Measurements from ENCODE around the gene C3.
"Not testable (repeated sequence)": the region's sequence is repeated elsewhere in the genome, so short reads cannot be mapped to it uniquely, and the experiment has no call there.

The C3 gene

GRCh38 chr19:6677883-6678689 is 42.4 kb downstream of the C3 start:
- 0 out of 2 replicates have a peak, but pooled peaks cover 3% of the 10 kb centered on the region for H3K36me3 ChIP-seq (ENCODE audit: control insufficient read depth, insufficient read depth, low read length)
- no peaks in the 10 kb centered on the region for H3K9me3 ChIP-seq (ENCODE audit: control insufficient read depth, insufficient read depth, low read length)
- H3K4me3 ChIP-seq (ENCODE audit: low read length), result peak overlapping the region; percentile 14; the same call in 1 of the 2 replicates
- H3K4me1 ChIP-seq (ENCODE audit: control insufficient read depth, insufficient read depth, low read length), result peaks cover 6% of the 10 kb centered on the region
- WGBS (ENCODE audit: insufficient coverage, insufficient read length), result no CpG with 5 or more reads among the region's 31 CpGs
- no peak for DNase-seq (ENCODE audit: low read depth, low spot score)
- no peaks in the 10 kb centered on the region for H3K27me3 ChIP-seq (ENCODE audit: control insufficient read depth, insufficient read depth, low read length)
- H3K27ac ChIP-seq (ENCODE audit: low read length), result no peak overlapping the region

GRCh38 chr19:6677495-6677882 is 43.0 kb downstream of the C3 start:
- no peak for DNase-seq (ENCODE audit: low read depth, low spot score)
- H3K9me3 ChIP-seq (ENCODE audit: control insufficient read depth, insufficient read depth, low read length), result no peaks in the 10 kb centered on the region
- H3K4me3 ChIP-seq (ENCODE audit: low read length), result no peak overlapping the region
- no peak overlapping the region for H3K27ac ChIP-seq (ENCODE audit: low read length)
- no peaks in the 10 kb centered on the region for H3K27me3 ChIP-seq (ENCODE audit: control insufficient read depth, insufficient read depth, low read length)
- peaks cover 6% of the 10 kb centered on the region for H3K4me1 ChIP-seq (ENCODE audit: control insufficient read depth, insufficient read depth, low read length)
- 100% methylated on average over 1 of the region's 10 CpGs for WGBS (ENCODE audit: insufficient coverage, insufficient read length)
- H3K36me3 ChIP-seq (ENCODE audit: control insufficient read depth, insufficient read depth, low read length), result 0 out of 2 replicates have a peak, but pooled peaks cover 3% of the 10 kb centered on the region

GRCh38 chr19:6676288-6676687 is 44.2 kb downstream of the C3 start:
- WGBS (ENCODE audit: insufficient coverage, insufficient read length), result no CpG with 5 or more reads among the region's 8 CpGs

GRCh38 chr19:6674868-6675305 is 45.6 kb downstream of the C3 start:
- H3K27ac ChIP-seq (ENCODE audit: low read length), result no peak overlapping the region

More at GRCh38 chr19:6676288-6676687, 44.2 kb downstream of the C3 start:
- H3K4me3 ChIP-seq (ENCODE audit: low read length), result no peak overlapping the region
- peaks cover 6% of the 10 kb centered on the region for H3K4me1 ChIP-seq (ENCODE audit: control insufficient read depth, insufficient read depth, low read length)
- no peaks in the 10 kb centered on the region for H3K9me3 ChIP-seq (ENCODE audit: control insufficient read depth, insufficient read depth, low read length)
- DNase-seq (ENCODE audit: low read depth, low spot score), result no peak
- no peak overlapping the region for H3K27ac ChIP-seq (ENCODE audit: low read length)
- 0 out of 2 replicates have a peak, but pooled peaks cover 3% of the 10 kb centered on the region for H3K36me3 ChIP-seq (ENCODE audit: control insufficient read depth, insufficient read depth, low read length)
- H3K27me3 ChIP-seq (ENCODE audit: control insufficient read depth, insufficient read depth, low read length), result no peaks in the 10 kb centered on the region

GRCh38 chr19:6674408-6674807 is 46.0 kb downstream of the C3 start:
- H3K4me3 ChIP-seq (ENCODE audit: low read length); H3K4me1 ChIP-seq (ENCODE audit: control insufficient read depth, insufficient read depth, low read length); H3K27me3 ChIP-seq (ENCODE audit: control insufficient read depth, insufficient read depth, low read length); H3K36me3 ChIP-seq (ENCODE audit: control insufficient read depth, insufficient read depth, low read length); H3K27ac ChIP-seq (ENCODE audit: low read length); H3K9me3 ChIP-seq (ENCODE audit: control insufficient read depth, insufficient read depth, low read length); DNase-seq (ENCODE audit: low read depth, low spot score): not testable (repeated sequence)
- no CpG with 5 or more reads among the region's 6 CpGs for WGBS (ENCODE audit: insufficient coverage, insufficient read length)

More at GRCh38 chr19:6674868-6675305, 45.6 kb downstream of the C3 start:
- H3K27me3 ChIP-seq (ENCODE audit: control insufficient read depth, insufficient read depth, low read length), result no peaks in the 10 kb centered on the region
- no peaks in the 10 kb centered on the region for H3K9me3 ChIP-seq (ENCODE audit: control insufficient read depth, insufficient read depth, low read length)
- H3K4me1 ChIP-seq (ENCODE audit: control insufficient read depth, insufficient read depth, low read length), result peaks cover 6% of the 10 kb centered on the region
- 0 out of 2 replicates have a peak, but pooled peaks cover 3% of the 10 kb centered on the region for H3K36me3 ChIP-seq (ENCODE audit: control insufficient read depth, insufficient read depth, low read length)
- DNase-seq (ENCODE audit: low read depth, low spot score), result peak; percentile 48
- no peak overlapping the region for H3K4me3 ChIP-seq (ENCODE audit: low read length)
- WGBS (ENCODE audit: insufficient coverage, insufficient read length), result no CpG with 5 or more reads among the region's 8 CpGs

- Histone ChIP-seq H3K4me3 (ENCODE audit: low read length) (no peak overlapping the region), H3K4me1 (ENCODE audit: control insufficient read depth, insufficient read depth, low read length) (peaks cover 3% of the 10 kb centered on the region), H3K36me3 (ENCODE audit: control insufficient read depth, insufficient read depth, low read length) (no peaks in the 10 kb centered on the region), H3K9me3 (ENCODE audit: control insufficient read depth, insufficient read depth, low read length) (no peaks in the 10 kb centered on the region), H3K27me3 (ENCODE audit: control insufficient read depth, insufficient read depth, low read length) (no peaks in the 10 kb centered on the region), H3K27ac (ENCODE audit: low read length) (no peak overlapping the region)
- no peak for DNase-seq (ENCODE audit: low read depth, low spot score)
- no CpG with 5 or more reads among the region's 6 CpGs for WGBS (ENCODE audit: insufficient coverage, insufficient read length)
These were observed 47.7 kb downstream of the C3 start for GRCh38 chr19:6672693-6673290.

- no peak for DNase-seq (ENCODE audit: low read depth, low spot score)
- Histone ChIP-seq H3K9me3 (ENCODE audit: control insufficient read depth, insufficient read depth, low read length) (no peaks in the 10 kb centered on the region), H3K4me1 (ENCODE audit: control insufficient read depth, insufficient read depth, low read length) (peaks cover 3% of the 10 kb centered on the region), H3K4me3 (ENCODE audit: low read length) (no peak overlapping the region), H3K27ac (ENCODE audit: low read length) (no peak overlapping the region), H3K36me3 (ENCODE audit: control insufficient read depth, insufficient read depth, low read length) (no peaks in the 10 kb centered on the region), H3K27me3 (ENCODE audit: control insufficient read depth, insufficient read depth, low read length) (no peaks in the 10 kb centered on the region)
- WGBS (ENCODE audit: insufficient coverage, insufficient read length), result no CpG with 5 or more reads among the region's 4 CpGs
These were observed 48.5 kb downstream of the C3 start for GRCh38 chr19:6671960-6672359.

GRCh38 chr19:6668691-6669090 is 51.8 kb downstream of the C3 start:
- no peaks in the 10 kb centered on the region for H3K36me3 ChIP-seq (ENCODE audit: control insufficient read depth, insufficient read depth, low read length)
- H3K9me3 ChIP-seq (ENCODE audit: control insufficient read depth, insufficient read depth, low read length), result no peaks in the 10 kb centered on the region
- no CpG with 5 or more reads among the region's 11 CpGs for WGBS (ENCODE audit: insufficient coverage, insufficient read length)
- DNase-seq (ENCODE audit: low read depth, low spot score), result no peak
- H3K4me1 ChIP-seq (ENCODE audit: control insufficient read depth, insufficient read depth, low read length), result no peaks in the 10 kb centered on the region
- no peak overlapping the region for H3K4me3 ChIP-seq (ENCODE audit: low read length)
- H3K27ac ChIP-seq (ENCODE audit: low read length), result no peak overlapping the region
- no peaks in the 10 kb centered on the region for H3K27me3 ChIP-seq (ENCODE audit: control insufficient read depth, insufficient read depth, low read length)

- no CpG with 5 or more reads among the region's 14 CpGs for WGBS (ENCODE audit: insufficient coverage, insufficient read length)
- Histone ChIP-seq H3K36me3 (ENCODE audit: control insufficient read depth, insufficient read depth, low read length) (no peaks in the 10 kb centered on the region), H3K4me1 (ENCODE audit: control insufficient read depth, insufficient read depth, low read length) (no peaks in the 10 kb centered on the region), H3K27ac (ENCODE audit: low read length) (no peak overlapping the region), H3K4me3 (ENCODE audit: low read length) (no peak overlapping the region), H3K9me3 (ENCODE audit: control insufficient read depth, insufficient read depth, low read length) (no peaks in the 10 kb centered on the region), H3K27me3 (ENCODE audit: control insufficient read depth, insufficient read depth, low read length) (no peaks in the 10 kb centered on the region)
- no peak for DNase-seq (ENCODE audit: low read depth, low spot score)
These were observed 53.3 kb downstream of the C3 start for GRCh38 chr19:6667114-6667627.

GRCh38 chr19:6664916-6665315 is 55.5 kb downstream of the C3 start:
- no CpG with 5 or more reads among the region's 17 CpGs for WGBS (ENCODE audit: insufficient coverage, insufficient read length)
- Histone ChIP-seq H3K36me3 (ENCODE audit: control insufficient read depth, insufficient read depth, low read length) (no peaks in the 10 kb centered on the region), H3K27ac (ENCODE audit: low read length) (no peak overlapping the region), H3K27me3 (ENCODE audit: control insufficient read depth, insufficient read depth, low read length) (no peaks in the 10 kb centered on the region), H3K9me3 (ENCODE audit: control insufficient read depth, insufficient read depth, low read length) (no peaks in the 10 kb centered on the region), H3K4me1 (ENCODE audit: control insufficient read depth, insufficient read depth, low read length) (no peaks in the 10 kb centered on the region), H3K4me3 (ENCODE audit: low read length) (no peak overlapping the region)
- DNase-seq (ENCODE audit: low read depth, low spot score), result no peak
